A549 (cell line): ENCODE measurements around the gene ENO2.

Source experiments
- CHD2 ChIP-seq: fragments of 150-350 bp; IDR thresholded peaks from 2 replicates; pipeline ENCODE4 v1.6.1; 2014; ENCODE audit warnings: low read length; ENCODE audit not compliant: partially characterized antibody
- GATA3 ChIP-seq: IDR thresholded peaks from 2 replicates; pipeline ENCODE4 v1.6.1; 2012; ENCODE audit warnings: borderline replicate concordance
- HDAC2 ChIP-seq: fragments of 200-600 bp; sonication (generic); IDR thresholded peaks from 2 replicates; pipeline ENCODE4 v1.6.1; 2016
- POLR2A ChIP-seq: IDR thresholded peaks from 2 replicates; pipeline ENCODE4 v1.6.1; 2012; ENCODE audit warnings: mild to moderate bottlenecking, low read length
- RAD21 ChIP-seq, 2 experiments: fragments of >200 bp in 1 of 2; sonication (Bioruptor Twin) in 1 of 2; formaldehyde crosslinking in 1 of 2; IDR thresholded peaks in 1 of 2; conservative IDR thresholded peaks in 1 of 2; 2 replicates in 1 of 2; 3 replicates in 1 of 2; pipeline ENCODE4 v1.6.1; 2012 to 2018; ENCODE audit warnings: inconsistent platforms in 1 of 2

DNA sequence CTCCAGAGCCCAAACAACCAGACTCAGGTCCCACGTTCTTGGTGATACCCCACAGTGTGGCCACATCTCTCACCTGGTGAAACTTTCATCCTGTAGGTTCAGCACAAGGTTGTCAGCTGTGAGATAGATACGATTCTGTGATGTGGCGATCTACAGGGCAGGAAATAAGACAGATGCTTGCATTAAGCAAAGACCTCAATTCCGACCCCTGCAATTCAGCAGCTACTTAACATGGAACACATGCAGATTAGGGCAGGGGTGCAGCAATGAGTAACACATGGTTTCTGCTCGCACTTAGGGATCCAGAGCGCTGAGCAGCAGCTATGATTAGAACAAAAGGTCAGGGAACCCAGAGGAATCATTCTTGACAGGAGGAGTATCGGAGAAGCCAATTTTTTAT is 52.0 kb downstream of the ENO2 start:
- no peak for TF ChIP-seq POLR2A
- TF ChIP-seq RAD21 (conservative IDR thresholded peaks at IDR 0.05 in 1 of 2, IDR thresholded peaks at IDR 0.05 in 1 of 2): no peak
- no peak for TF ChIP-seq HDAC2
- no peak for TF ChIP-seq CHD2
- TF ChIP-seq GATA3: no peak
